HEK293 (cell line): Measurements from ENCODE around the gene ARSB.

Experiments
- BCL11B ChIP-seq: fragments of 450-650 bp; formaldehyde crosslinking; IDR thresholded peaks from 2 replicates; pipeline ENCODE4 v1.5.1; 2016; ENCODE audit warnings: low read depth, missing biosample characterization, missing genetic modification characterization
- GLIS1 ChIP-seq: fragments of 450-650 bp; formaldehyde crosslinking; IDR thresholded peaks from 2 replicates; pipeline ENCODE4 v1.5.1; 2016; ENCODE audit warnings: missing biosample characterization, missing genetic modification characterization
- IKZF3 ChIP-seq: fragments of 450-650 bp; IDR thresholded peaks from 2 replicates; pipeline ENCODE4 v1.5.0; 2018; ENCODE audit warnings: missing biosample characterization, mild to moderate bottlenecking, missing genetic modification characterization, moderate library complexity
- MYNN ChIP-seq: fragments of 450-650 bp; formaldehyde crosslinking; IDR thresholded peaks from 2 replicates; pipeline ENCODE4 v1.5.1; 2016; ENCODE audit warnings: missing biosample characterization, missing genetic modification characterization, borderline replicate concordance
- OVOL3 ChIP-seq: fragments of 450-650 bp; formaldehyde crosslinking; IDR thresholded peaks from 2 replicates; pipeline ENCODE4 v1.5.1; 2016; ENCODE audit warnings: missing biosample characterization, missing genetic modification characterization
- RBAK ChIP-seq: fragments of 450-650 bp; formaldehyde crosslinking; IDR thresholded peaks from 2 replicates; pipeline ENCODE4 v1.5.1; 2016; ENCODE audit warnings: missing biosample characterization, missing genetic modification characterization
- ZNF10 ChIP-seq: fragments of 450-650 bp; formaldehyde crosslinking; IDR thresholded peaks from 2 replicates; pipeline ENCODE4 v1.5.1; 2017; ENCODE audit warnings: missing biosample characterization, missing genetic modification characterization
- ZNF114 ChIP-seq: fragments of 450-650 bp; formaldehyde crosslinking; IDR thresholded peaks from 2 replicates; pipeline ENCODE4 v1.5.0; 2017; ENCODE audit warnings: missing biosample characterization, missing genetic modification characterization
- ZNF140 ChIP-seq: fragments of 450-650 bp; formaldehyde crosslinking; IDR thresholded peaks from 2 replicates; pipeline ENCODE4 v1.5.1; 2016; ENCODE audit warnings: missing biosample characterization, missing genetic modification characterization
- ZNF223 ChIP-seq: fragments of 450-650 bp; formaldehyde crosslinking; IDR thresholded peaks from 2 replicates; pipeline ENCODE4 v1.5.1; 2016; ENCODE audit warnings: missing biosample characterization, missing genetic modification characterization
- ZNF23 ChIP-seq: fragments of 450-650 bp; formaldehyde crosslinking; IDR thresholded peaks from 2 replicates; pipeline ENCODE4 v1.5.1; 2016; ENCODE audit warnings: missing biosample characterization, missing genetic modification characterization, borderline replicate concordance
- ZNF274 ChIP-seq, 2 experiments: fragments of 200-500 bp in 1 of 2; fragments of 450-650 bp in 1 of 2; sonication (Bioruptor generic) in 1 of 2; formaldehyde crosslinking in 1 of 2; IDR thresholded peaks; 2 replicates each; pipeline versions ENCODE4 v1.5.1 to v1.6.1; 2014 to 2016; ENCODE audit warnings: borderline replicate concordance in 1 of 2, inconsistent platforms in 1 of 2, low read length in 1 of 2, missing biosample characterization in 1 of 2, missing genetic modification characterization in 1 of 2
- ZNF341 ChIP-seq: fragments of 450-650 bp; formaldehyde crosslinking; IDR thresholded peaks from 2 replicates; pipeline ENCODE4; 2016; ENCODE audit warnings: low read depth, missing biosample characterization, missing genetic modification characterization
- ZNF391 ChIP-seq: fragments of 450-650 bp; formaldehyde crosslinking; IDR thresholded peaks from 2 replicates; pipeline ENCODE4 v1.5.1; 2016; ENCODE audit warnings: low read depth, missing biosample characterization, missing genetic modification characterization, borderline replicate concordance
- ZNF404 ChIP-seq: fragments of 450-650 bp; formaldehyde crosslinking; IDR thresholded peaks from 2 replicates; pipeline ENCODE4 v1.5.1; 2017; ENCODE audit warnings: missing biosample characterization, missing genetic modification characterization
- ZNF433 ChIP-seq: fragments of 450-650 bp; formaldehyde crosslinking; IDR thresholded peaks from 2 replicates; pipeline ENCODE4 v1.5.1; 2016; ENCODE audit warnings: missing biosample characterization, missing genetic modification characterization, low read depth
- ZNF560 ChIP-seq: fragments of 450-650 bp; formaldehyde crosslinking; IDR thresholded peaks from 2 replicates; pipeline ENCODE4 v1.5.1; 2017; ENCODE audit warnings: missing biosample characterization, missing genetic modification characterization, borderline replicate concordance
- ZNF561 ChIP-seq: fragments of 450-650 bp; IDR thresholded peaks from 2 replicates; pipeline ENCODE4 v1.5.1; 2018; ENCODE audit warnings: missing biosample characterization, missing genetic modification characterization, borderline replicate concordance
- ZNF600 ChIP-seq: fragments of 450-650 bp; formaldehyde crosslinking; IDR thresholded peaks from 2 replicates; pipeline ENCODE4 v1.5.1; 2016; ENCODE audit warnings: missing biosample characterization, missing genetic modification characterization
- ZNF658 ChIP-seq: fragments of 450-650 bp; formaldehyde crosslinking; IDR thresholded peaks from 2 replicates; pipeline ENCODE4; 2016; ENCODE audit warnings: missing biosample characterization, missing genetic modification characterization
- ZNF660 ChIP-seq: fragments of 450-650 bp; IDR thresholded peaks from 2 replicates; pipeline ENCODE4 v1.5.1; 2018; ENCODE audit warnings: missing biosample characterization, mild to moderate bottlenecking, missing genetic modification characterization
- TF ChIP-seq, protein P1 (sequence below): fragments of 450-650 bp; formaldehyde crosslinking; IDR thresholded peaks from 2 replicates; pipeline ENCODE4 v1.5.1; 2016; ENCODE audit warnings: missing biosample characterization, missing genetic modification characterization, low read depth
- TF ChIP-seq, protein P2 (sequence below): fragments of 450-650 bp; formaldehyde crosslinking; IDR thresholded peaks from 2 replicates; pipeline ENCODE4 v1.5.1; 2016; ENCODE audit warnings: missing biosample characterization, missing genetic modification characterization, low read depth
- TF ChIP-seq, protein P3 (sequence below): fragments of 450-650 bp; formaldehyde crosslinking; IDR thresholded peaks from 2 replicates; pipeline ENCODE4 v1.5.1; 2016; ENCODE audit warnings: missing biosample characterization, missing genetic modification characterization
- TF ChIP-seq, protein P4 (sequence below): fragments of 450-650 bp; formaldehyde crosslinking; IDR thresholded peaks from 2 replicates; pipeline ENCODE4 v1.5.0; 2017; ENCODE audit warnings: missing biosample characterization, missing genetic modification characterization, borderline replicate concordance
- TF ChIP-seq, protein P5 (sequence below): fragments of 450-650 bp; formaldehyde crosslinking; IDR thresholded peaks from 2 replicates; pipeline ENCODE4 v1.5.1; 2016; ENCODE audit warnings: missing biosample characterization, missing genetic modification characterization
- TF ChIP-seq, protein P6 (sequence below): fragments of 450-650 bp; formaldehyde crosslinking; IDR thresholded peaks from 2 replicates; pipeline ENCODE4 v1.5.1; 2016; ENCODE audit warnings: missing biosample characterization, missing genetic modification characterization
- TF ChIP-seq, protein P7 (sequence below): fragments of 450-650 bp; formaldehyde crosslinking; IDR thresholded peaks from 2 replicates; pipeline ENCODE4; 2016; ENCODE audit warnings: missing biosample characterization, missing genetic modification characterization

ARSB gene

DNA sequence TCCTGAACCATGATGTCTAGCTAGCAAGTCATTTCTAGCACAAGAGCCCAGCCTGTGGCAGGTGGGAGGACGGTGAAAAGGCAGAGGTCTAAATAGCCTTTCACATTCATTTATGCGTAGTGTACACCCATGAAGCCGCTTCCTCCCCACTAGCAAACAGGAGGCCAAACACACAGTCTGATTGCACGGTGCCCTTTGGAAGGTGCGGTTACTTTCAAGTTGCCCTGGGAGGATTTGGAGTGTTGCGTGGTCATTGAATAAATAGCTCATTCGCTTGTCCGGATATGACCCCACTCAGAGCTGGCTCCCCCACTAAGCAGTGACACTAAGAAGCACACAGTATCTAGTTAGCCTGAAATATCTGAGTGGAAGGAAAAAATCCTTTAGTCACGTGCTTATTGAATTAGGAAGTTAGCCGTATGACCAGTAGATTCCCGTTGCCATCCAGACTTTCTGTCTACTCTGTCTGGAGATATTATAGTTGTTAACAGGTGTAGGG is 664 bp upstream of the ARSB start (continued):
- no peak for TF ChIP-seq ZNF223 (tag by site-specific recombination)
- peak; percentile 35; the same call in 1 of the 2 replicates for TF ChIP-seq ZNF10 (tag by site-specific recombination)
- TF ChIP-seq, protein P1, sequence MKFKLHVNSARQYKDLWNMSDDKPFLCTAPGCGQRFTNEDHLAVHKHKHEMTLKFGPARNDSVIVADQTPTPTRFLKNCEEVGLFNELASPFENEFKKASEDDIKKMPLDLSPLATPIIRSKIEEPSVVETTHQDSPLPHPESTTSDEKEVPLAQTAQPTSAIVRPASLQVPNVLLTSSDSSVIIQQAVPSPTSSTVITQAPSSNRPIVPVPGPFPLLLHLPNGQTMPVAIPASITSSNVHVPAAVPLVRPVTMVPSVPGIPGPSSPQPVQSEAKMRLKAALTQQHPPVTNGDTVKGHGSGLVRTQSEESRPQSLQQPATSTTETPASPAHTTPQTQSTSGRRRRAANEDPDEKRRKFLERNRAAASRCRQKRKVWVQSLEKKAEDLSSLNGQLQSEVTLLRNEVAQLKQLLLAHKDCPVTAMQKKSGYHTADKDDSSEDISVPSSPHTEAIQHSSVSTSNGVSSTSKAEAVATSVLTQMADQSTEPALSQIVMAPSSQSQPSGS (tag by site-specific recombination) = no peak
- TF ChIP-seq ZNF23 = no peak
- TF ChIP-seq, protein P2, sequence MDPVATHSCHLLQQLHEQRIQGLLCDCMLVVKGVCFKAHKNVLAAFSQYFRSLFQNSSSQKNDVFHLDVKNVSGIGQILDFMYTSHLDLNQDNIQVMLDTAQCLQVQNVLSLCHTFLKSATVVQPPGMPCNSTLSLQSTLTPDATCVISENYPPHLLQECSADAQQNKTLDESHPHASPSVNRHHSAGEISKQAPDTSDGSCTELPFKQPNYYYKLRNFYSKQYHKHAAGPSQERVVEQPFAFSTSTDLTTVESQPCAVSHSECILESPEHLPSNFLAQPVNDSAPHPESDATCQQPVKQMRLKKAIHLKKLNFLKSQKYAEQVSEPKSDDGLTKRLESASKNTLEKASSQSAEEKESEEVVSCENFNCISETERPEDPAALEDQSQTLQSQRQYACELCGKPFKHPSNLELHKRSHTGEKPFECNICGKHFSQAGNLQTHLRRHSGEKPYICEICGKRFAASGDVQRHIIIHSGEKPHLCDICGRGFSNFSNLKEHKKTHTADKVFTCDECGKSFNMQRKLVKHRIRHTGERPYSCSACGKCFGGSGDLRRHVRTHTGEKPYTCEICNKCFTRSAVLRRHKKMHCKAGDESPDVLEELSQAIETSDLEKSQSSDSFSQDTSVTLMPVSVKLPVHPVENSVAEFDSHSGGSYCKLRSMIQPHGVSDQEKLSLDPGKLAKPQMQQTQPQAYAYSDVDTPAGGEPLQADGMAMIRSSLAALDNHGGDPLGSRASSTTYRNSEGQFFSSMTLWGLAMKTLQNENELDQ (tag by site-specific recombination) = no peak
- TF ChIP-seq ZNF561 (tag by site-specific recombination) = no peak
- TF ChIP-seq IKZF3 (tag by site-specific recombination) = no peak
- no peak for TF ChIP-seq ZNF274 (IDR thresholded peaks at IDR 0.05; ENCODE audit: low read length)
- no peak for TF ChIP-seq ZNF274 (tag by site-specific recombination; IDR thresholded peaks at IDR 0.05; ENCODE audit: borderline replicate concordance)
- TF ChIP-seq ZNF433 (tag by site-specific recombination) = no peak
- no peak for TF ChIP-seq ZNF140
- no peak for TF ChIP-seq ZNF404
- TF ChIP-seq, protein P3, sequence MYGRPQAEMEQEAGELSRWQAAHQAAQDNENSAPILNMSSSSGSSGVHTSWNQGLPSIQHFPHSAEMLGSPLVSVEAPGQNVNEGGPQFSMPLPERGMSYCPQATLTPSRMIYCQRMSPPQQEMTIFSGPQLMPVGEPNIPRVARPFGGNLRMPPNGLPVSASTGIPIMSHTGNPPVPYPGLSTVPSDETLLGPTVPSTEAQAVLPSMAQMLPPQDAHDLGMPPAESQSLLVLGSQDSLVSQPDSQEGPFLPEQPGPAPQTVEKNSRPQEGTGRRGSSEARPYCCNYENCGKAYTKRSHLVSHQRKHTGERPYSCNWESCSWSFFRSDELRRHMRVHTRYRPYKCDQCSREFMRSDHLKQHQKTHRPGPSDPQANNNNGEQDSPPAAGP (tag by site-specific recombination) = no peak
- TF ChIP-seq ZNF600 (tag by site-specific recombination) = peak; percentile 35; the same call in 1 of the 2 replicates
- no peak for TF ChIP-seq ZNF114 (tag by site-specific recombination)
- TF ChIP-seq ZNF341 = no peak
- TF ChIP-seq, protein P4, sequence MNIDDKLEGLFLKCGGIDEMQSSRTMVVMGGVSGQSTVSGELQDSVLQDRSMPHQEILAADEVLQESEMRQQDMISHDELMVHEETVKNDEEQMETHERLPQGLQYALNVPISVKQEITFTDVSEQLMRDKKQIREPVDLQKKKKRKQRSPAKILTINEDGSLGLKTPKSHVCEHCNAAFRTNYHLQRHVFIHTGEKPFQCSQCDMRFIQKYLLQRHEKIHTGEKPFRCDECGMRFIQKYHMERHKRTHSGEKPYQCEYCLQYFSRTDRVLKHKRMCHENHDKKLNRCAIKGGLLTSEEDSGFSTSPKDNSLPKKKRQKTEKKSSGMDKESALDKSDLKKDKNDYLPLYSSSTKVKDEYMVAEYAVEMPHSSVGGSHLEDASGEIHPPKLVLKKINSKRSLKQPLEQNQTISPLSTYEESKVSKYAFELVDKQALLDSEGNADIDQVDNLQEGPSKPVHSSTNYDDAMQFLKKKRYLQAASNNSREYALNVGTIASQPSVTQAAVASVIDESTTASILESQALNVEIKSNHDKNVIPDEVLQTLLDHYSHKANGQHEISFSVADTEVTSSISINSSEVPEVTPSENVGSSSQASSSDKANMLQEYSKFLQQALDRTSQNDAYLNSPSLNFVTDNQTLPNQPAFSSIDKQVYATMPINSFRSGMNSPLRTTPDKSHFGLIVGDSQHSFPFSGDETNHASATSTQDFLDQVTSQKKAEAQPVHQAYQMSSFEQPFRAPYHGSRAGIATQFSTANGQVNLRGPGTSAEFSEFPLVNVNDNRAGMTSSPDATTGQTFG (tag by site-specific recombination) = no peak
- no peak for TF ChIP-seq RBAK
- no peak for TF ChIP-seq ZNF391 (tag by site-specific recombination)
- no peak for TF ChIP-seq ZNF658 (tag by site-specific recombination)
- TF ChIP-seq, protein P5, sequence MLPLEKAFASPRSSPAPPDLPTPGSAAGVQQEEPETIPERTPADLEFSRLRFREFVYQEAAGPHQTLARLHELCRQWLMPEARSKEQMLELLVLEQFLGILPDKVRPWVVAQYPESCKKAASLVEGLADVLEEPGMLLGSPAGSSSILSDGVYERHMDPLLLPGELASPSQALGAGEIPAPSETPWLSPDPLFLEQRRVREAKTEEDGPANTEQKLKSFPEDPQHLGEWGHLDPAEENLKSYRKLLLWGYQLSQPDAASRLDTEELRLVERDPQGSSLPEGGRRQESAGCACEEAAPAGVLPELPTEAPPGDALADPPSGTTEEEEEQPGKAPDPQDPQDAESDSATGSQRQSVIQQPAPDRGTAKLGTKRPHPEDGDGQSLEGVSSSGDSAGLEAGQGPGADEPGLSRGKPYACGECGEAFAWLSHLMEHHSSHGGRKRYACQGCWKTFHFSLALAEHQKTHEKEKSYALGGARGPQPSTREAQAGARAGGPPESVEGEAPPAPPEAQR (tag by site-specific recombination) = no peak
- no peak for TF ChIP-seq MYNN
- no peak for TF ChIP-seq ZNF660
- peak; percentile 94 for TF ChIP-seq GLIS1 (tag by site-specific recombination)
- no peak for TF ChIP-seq OVOL3 (tag by site-specific recombination)
- no peak for TF ChIP-seq ZNF560 (tag by site-specific recombination)
- TF ChIP-seq BCL11B (tag by site-specific recombination) = no peak
- TF ChIP-seq, protein P6, sequence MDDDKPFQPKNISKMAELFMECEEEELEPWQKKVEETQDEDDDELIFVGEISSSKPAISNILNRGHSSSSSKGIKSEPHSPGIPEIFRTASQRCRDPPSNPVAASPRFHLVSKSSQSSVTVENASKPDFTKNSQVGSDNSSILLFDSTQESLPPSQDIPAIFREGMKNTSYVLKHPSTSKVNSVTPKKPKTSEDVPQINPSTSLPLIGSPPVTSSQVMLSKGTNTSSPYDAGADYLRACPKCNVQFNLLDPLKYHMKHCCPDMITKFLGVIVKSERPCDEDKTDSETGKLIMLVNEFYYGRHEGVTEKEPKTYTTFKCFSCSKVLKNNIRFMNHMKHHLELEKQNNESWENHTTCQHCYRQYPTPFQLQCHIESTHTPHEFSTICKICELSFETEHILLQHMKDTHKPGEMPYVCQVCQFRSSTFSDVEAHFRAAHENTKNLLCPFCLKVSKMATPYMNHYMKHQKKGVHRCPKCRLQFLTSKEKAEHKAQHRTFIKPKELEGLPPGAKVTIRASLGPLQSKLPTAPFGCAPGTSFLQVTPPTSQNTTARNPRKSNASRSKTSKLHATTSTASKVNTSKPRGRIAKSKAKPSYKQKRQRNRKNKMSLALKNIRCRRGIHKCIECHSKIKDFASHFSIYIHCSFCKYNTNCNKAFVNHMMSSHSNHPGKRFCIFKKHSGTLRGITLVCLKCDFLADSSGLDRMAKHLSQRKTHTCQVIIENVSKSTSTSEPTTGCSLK = no peak
- TF ChIP-seq, protein P7, sequence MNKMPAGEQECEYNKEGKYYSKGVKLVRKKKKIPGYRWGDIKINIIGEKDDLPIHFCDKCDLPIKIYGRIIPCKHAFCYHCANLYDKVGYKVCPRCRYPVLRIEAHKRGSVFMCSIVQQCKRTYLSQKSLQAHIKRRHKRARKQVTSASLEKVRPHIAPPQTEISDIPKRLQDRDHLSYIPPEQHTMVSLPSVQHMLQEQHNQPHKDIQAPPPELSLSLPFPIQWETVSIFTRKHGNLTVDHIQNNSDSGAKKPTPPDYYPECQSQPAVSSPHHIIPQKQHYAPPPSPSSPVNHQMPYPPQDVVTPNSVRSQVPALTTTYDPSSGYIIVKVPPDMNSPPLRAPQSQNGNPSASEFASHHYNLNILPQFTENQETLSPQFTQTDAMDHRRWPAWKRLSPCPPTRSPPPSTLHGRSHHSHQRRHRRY (tag by site-specific recombination) = no peak
